SIG-M5 (cell line): Measurements from ENCODE around the gene POLR3G.

Experiments
- DNase-seq: peaks from one replicate; lab custom pipeline; 2025; lab: John Stamatoyannopoulos, UW

The POLR3G gene

DNA sequence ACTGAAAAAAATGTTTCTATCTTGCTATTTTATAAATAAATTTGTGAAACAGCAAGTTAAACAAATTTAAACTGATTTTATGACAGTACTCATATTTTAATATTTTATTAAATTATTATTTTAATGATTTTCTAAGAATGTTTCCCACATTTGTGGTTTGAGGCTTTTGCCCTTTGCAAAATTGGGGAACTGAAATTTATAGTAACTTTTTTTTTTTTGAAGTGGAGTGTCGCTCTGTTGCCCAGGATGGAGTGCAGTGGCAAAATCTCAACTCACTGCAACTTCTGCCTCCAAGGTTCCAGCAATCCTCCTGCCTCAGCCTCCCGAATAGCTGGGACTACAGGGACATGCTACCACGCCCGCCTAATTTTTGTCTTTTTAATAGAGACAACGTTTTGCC is 76.7 kb downstream of the POLR3G start:
- no peak for DNase-seq

DNA sequence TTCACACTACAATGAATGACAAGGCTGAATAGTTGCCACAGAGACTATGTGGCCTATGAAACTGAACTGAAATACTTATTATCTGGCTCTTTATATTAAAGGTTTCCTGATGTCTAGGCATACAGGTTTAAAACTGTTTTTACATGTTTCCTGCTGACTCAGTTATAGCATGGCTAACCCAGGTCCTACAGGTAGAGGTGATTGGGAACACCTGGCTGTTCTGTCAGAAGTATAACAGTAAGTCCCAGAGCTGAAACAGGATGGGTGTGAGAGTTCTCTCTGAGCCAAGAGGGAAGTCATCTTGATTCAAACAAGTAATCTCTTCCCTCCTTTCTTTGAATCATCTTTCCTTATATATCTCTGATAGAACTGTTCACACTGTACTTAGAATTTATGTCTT is 79.0 kb downstream of the POLR3G start:
- DNase-seq: no peak

DNA sequence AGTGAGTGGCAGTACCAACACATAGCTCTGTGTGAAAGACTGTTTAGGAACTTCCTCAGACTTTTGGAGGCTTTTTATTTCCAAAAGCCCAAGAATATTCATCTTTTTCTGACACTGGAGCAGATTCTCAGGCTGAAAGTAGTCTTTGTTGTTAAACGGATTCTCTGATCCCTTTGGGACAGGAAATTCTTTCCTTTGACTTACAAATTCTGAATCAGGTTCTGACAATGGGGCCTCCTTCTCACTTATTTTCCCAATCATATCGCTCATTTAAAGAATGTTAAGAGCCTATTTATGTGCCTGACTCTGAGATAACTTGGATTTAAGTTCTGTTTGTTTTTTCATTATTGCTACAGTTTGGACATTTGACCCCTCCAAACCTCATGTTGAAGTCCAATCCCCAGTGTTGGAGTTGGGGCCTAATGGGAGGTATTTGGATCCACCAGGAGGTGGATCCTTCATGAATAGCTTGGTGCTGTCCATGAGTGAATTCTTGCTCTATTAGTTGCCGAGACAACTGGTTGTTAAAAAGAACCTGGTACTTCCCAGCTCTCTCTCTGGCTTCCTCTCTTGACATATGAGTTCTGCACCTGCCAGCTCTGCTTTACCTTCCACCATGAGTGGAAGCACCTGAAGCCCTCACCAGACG is 79.8 kb downstream of the POLR3G start:
- no peak for DNase-seq

DNA sequence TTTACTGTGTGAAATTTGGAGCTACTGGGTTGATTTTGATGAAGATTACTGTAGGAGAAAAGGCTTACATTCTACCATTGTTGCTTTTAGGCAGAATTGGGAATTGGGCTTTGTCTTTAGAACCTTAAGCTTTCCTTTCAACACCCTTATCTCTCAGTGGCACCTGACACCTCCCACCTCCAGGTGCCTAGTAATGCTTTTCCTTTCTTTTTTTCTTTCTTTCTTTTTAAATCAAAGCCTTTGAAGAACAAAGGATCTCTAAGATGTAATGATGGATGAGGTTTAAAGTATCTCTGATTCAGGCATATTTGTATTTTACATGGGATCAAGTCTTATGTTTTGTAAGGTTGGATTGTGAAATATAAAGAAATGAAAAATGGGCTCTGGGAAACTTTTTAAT is 81.0 kb downstream of the POLR3G start:
- DNase-seq: no peak

DNA sequence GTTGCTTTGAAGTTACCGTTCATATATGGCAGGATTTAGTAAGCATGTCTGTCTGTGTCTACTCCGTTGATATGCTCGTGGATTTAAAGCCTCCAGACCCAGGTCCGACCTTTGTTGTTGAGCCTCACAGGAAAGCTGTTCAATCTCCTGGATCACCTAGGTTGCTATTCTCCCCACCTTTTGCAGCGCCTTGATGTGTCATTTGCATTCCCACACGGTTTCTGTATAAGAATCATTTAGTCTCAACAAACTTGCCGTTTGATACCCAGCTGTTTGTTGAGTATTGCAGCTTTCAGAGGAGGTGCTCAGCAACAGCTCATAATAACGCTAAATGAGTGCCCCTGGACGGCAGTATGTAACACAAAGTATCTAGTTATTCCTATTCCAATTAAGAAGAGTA is 82.7 kb downstream of the POLR3G start:
- DNase-seq: no peak

DNA sequence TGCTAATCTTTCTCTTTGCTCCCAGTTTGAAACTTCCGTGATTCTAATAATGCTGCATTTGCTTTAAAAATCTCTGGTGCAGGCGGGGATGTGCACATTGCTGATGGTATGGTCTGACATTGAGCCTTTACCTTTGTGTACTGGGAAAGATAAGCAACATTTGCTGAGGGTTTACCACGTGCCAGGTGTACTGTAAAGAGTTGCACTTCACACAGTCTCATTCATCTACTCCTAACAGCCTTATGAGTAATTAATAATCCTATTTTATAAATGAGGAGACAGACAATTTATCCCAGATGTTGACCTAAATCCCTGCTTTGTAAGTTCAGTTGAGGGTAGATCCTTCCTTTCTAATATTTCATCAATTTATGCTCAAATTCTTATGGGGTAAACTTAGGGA is 83.2 kb downstream of the POLR3G start:
- DNase-seq: no peak

DNA sequence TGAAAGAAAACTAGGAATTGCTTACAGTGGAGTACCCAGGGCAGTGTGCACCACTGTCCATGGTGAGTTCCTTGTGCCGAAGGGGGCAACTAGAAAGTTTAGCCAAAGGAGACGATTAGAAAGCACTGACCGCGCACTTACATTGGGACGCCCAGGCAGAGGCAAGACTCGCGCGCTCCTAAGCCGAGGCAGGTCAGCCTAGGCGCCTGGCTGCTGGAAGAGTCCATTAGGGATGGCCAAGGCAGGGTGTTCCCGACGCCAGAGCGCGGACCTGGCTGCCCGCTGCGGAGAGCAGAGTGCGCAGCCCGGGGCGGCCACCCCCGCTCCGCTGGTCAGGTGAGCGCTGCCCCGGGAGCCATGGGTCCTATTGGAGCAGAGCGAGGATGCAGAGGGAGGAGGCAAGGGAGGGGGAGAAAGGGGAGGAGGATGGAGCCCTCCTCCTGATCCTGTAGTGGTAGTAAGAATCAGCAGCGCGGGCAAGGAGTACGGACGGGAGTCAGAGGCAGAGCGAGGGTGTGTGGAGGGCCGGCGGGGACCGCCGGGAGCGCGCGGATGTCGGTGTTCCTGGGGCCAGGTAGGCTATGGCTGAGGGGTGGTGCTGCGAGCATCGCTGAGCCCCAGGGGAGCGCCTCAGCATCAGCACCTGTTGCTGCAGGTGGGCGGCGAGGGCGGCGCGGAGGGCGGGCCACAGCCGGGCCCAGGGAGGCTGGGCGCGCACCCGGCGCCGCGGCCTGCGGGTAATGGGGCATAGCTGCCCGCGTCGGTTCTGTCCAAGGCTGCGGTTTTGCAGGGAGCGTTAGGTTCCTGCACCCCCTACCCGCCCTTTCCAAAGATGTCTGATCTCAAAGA is 83.9 kb downstream of the POLR3G start, which contains the start of gene ADGRV1:
ADGRV1 (plus strand) TSS at position 454 of the 849 bp plus-strand sequence; CDS start at position 553, 99 bp downstream.
- DNase-seq: no peak

DNA sequence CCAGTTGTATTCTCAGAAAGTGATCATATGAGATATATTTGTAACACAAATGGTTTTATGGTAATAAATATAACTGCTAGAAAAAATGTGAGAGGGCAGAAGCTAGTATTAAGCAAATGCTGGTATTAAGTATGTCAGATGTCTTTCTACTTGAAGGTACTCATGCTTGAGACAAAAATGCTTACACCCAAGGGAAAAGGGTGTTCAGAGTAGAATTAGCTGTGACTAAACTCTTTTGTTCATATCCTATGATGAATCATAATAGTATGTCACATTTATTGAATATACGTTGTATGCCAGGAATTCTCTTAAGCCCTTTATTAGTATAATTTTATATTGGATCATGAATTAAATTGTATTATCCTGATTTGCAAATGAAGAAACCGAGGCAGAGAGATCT is 86.1 kb downstream of the POLR3G start:
- no peak for DNase-seq

DNA sequence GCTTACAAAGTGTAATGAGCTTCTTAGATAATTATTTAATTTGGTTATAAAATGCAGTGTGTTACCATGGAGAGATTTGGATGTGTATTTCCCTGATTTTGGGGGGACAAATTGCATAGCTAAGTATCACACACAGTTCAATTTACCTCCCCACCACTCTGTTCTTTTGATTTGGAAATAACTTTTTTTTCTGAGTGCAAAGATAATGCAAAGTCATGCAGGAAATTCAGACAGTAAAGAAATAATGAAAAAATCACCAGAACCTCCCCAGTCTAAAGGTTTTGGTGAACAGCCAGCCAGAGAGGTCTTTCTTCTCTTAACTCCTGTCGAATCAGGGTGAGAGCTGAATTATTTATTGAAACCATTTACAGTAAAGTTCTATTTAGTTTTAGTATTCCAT is 87.1 kb downstream of the POLR3G start:
- no peak for DNase-seq

DNA sequence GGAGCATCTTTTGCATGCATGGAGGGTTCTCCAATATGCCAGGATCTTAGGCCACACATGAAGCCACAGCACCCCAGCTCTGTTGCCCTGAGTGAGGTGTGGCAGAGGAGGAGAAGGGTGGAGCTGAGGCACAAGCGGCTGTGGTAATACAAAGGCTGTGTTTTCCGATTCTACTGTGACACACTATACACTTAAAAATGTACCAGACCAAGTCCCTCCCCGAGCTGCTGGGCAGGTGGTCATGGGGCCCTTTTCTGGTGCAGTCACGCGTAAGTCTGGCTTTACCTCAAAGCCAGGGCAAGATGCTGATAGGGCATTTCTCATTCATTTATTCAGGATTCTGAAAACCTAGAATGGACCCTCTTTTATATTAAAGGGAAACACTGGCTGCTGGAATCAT is 87.7 kb downstream of the POLR3G start:
- DNase-seq: no peak

DNA sequence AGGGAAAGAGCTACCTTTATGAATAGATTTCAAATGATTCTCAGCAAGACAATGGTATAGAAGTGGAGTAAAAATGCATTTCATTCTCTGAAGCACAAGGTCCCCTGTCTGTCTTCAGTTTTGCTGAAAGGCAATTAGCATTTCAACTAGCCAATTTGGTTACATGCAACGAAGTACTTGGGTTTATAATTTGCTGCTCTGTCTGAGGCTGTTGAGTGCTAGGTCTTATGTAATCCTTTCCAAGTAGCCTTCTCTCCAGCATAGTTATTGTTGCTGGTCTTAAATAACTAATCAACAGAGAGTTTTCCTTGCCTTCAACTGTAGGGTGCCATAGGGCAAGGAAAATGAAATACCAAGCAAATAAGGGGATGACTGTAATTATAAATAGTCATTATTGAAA is 88.4 kb downstream of the POLR3G start:
- DNase-seq: no peak
